Lung (tissue), 12 donors: ENCODE data around the gene FZR1. TPM values are rescaled to one million over a fixed set of nuclear protein-coding genes. Genes with fewer than 3 reads are reported as not detected.

Experiments
- ATAC-seq: fragments of 200-7000 bp; cut with Tn5 transposase; one replicate; pipeline ENCODE4 v1.9.1; 2020; ENCODE audit warnings: moderate number of reproducible peaks; ENCODE audit not compliant: insufficient read depth, low FRiP score
- DNase-seq, 3 donors: peaks; one replicate each; pipeline ENCODE4 v3.0.0-alpha.2; 2013 to 2017
- H3K27ac ChIP-seq, 2 donors: one replicate each; pipeline ENCODE4 v1.5.1; 2013; ENCODE audit warnings: mild to moderate bottlenecking in 2 of 2, moderate library complexity in 2 of 2, control low read depth in 1 of 2, inconsistent platforms in 1 of 2, low read depth in 1 of 2, low read length in 1 of 2
- H3K27me3 ChIP-seq, 3 donors: one replicate each; pipeline ENCODE4 v1.5.1; 2013; ENCODE audit warnings: low read length in 2 of 3; ENCODE audit not compliant: control insufficient read depth in 3 of 3, insufficient read depth in 3 of 3
- H3K36me3 ChIP-seq, 4 donors: one replicate each; pipeline ENCODE4 v1.5.1; 2013; ENCODE audit warnings: low read length in 4 of 4, mild to moderate bottlenecking in 1 of 4, moderate library complexity in 1 of 4; ENCODE audit not compliant: control insufficient read depth in 4 of 4, insufficient read depth in 4 of 4
- H3K4me1 ChIP-seq, 5 donors: one replicate each; pipeline ENCODE4 v1.5.1; 2013; ENCODE audit warnings: low read length in 5 of 5, mild to moderate bottlenecking in 2 of 5, moderate library complexity in 1 of 5; ENCODE audit not compliant: control insufficient read depth in 5 of 5, insufficient read depth in 5 of 5
- H3K4me3 ChIP-seq: one replicate; pipeline ENCODE4 v1.5.1; 2013; ENCODE audit warnings: mild to moderate bottlenecking, control low read depth, moderate library complexity
- H3K9ac ChIP-seq, 2 donors: one replicate each; pipeline ENCODE4 v1.5.1; 2013; ENCODE audit warnings: low read length in 2 of 2, control low read depth in 1 of 2; ENCODE audit not compliant: insufficient read depth in 1 of 2
- H3K9me3 ChIP-seq, 4 donors: one replicate each; pipeline ENCODE4 v1.5.1; 2013; ENCODE audit warnings: low read length in 3 of 4, mild to moderate bottlenecking in 1 of 4, moderate library complexity in 1 of 4; ENCODE audit not compliant: control insufficient read depth in 4 of 4, insufficient read depth in 3 of 4
- WGBS, 2 donors: extraction: QIAGEN DNeasy Blood & Tissue Kit; methylation state at CpG; one replicate each; pipeline ENCODE4 v1.1.7; 2013; 5-methylcytosine and 5-hydroxymethylcytosine counted together
- polyA plus RNA-seq, 2 donors: library from polyadenylated mRNA; stranded (reverse); fragments of 200-250 nt; gene quantifications; one replicate each; pipeline ENCODE4 v1.2.1, GENCODE V29; 2013
- total RNA-seq, 2 donors: library from RNA; depleted of rRNA in 1 of 2; stranded (reverse); fragments of >200 nt in 1 of 2; gene quantifications; one replicate each; pipeline ENCODE4 v1.2.1, GENCODE V29; 2014 to 2021
- TF ChIP-seq, protein P1 (sequence below): IDR thresholded peaks from 2 replicates; pipeline ENCODE4 v1.5.1; 2012; ENCODE audit warnings: mild to moderate bottlenecking; ENCODE audit errors: control extremely low read depth, extremely low read depth
- donor health status: control.
- donor health status: control.
- donor health status: Bipolar disorder and iron deficiency.
- donor health status: healthy.
- donor health status: DM: yes; HTN: yes; CAD: no.

FZR1 gene
- total and polyA plus RNA-seq, 4 donors: 20.0 to 45.8 (median 28.3) TPM

GRCh38 chr19:3462991-3463713 lies 43.0 kb upstream of the FZR1 start:
- H3K4me1 ChIP-seq: peaks cover 0 to 41% (median 9%) of the 10 kb centered on the region in 5 donors
- no peaks in the 10 kb centered on the region for H3K27me3 ChIP-seq
- H3K9ac ChIP-seq: no peak overlapping the region
- TF ChIP-seq, protein P1, sequence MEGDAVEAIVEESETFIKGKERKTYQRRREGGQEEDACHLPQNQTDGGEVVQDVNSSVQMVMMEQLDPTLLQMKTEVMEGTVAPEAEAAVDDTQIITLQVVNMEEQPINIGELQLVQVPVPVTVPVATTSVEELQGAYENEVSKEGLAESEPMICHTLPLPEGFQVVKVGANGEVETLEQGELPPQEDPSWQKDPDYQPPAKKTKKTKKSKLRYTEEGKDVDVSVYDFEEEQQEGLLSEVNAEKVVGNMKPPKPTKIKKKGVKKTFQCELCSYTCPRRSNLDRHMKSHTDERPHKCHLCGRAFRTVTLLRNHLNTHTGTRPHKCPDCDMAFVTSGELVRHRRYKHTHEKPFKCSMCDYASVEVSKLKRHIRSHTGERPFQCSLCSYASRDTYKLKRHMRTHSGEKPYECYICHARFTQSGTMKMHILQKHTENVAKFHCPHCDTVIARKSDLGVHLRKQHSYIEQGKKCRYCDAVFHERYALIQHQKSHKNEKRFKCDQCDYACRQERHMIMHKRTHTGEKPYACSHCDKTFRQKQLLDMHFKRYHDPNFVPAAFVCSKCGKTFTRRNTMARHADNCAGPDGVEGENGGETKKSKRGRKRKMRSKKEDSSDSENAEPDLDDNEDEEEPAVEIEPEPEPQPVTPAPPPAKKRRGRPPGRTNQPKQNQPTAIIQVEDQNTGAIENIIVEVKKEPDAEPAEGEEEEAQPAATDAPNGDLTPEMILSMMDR: no peak
- no peak overlapping the region for H3K4me3 ChIP-seq
- ATAC-seq: no peak
- 85% methylated on average over 52 to 58 of the region's 58 CpGs for WGBS, 2 donors
- no peaks in the 10 kb centered on the region for H3K9me3 ChIP-seq
- no peak overlapping the region for H3K27ac ChIP-seq
- peaks cover 0 to 31% (median 8%) of the 10 kb centered on the region in 4 donors for H3K36me3 ChIP-seq
- peak in 2 of 3 donors; percentile 42 to 67 for DNase-seq

DNA sequence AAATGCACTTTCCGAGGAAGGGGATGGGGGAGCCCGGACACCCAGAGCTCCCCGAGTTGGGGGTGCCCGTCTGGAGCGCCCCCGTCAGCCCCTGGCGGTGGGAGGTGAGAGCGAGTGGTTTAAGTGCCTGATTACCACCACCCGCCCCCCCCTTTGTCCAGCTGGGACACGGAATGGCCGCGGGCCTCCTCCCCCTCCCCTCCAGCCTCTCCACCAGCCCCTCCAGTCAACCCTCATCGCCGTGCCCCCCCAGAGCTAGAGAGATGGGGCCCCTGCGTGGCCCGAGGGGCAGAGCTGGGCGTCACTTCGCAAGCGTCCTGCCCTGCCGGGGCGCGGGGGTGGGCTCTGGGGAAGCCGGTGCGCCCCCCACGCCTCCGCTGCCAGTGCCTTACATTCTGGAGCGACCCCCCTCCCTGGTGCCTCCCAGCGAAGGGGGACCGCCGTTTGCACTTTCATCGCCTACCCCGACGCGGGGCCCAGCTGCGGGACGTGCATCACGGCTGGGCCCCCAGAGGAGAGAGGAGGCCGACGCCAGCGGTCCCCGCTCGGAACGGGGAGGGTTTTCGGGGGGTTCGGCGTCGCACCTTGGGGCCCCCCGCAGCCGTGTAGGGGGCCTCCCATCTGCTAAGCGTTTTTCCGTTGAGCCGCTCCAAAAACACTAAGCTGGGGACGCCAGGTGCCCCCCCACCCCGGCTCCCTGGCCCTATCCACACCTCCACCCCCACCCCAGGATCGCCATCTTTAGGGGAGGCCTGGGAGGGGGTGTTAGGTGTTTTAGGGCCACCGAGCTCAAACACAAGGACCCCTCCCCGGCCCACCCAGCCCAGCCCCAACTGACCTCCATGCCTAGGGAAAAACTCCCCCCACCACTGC lies 42.2 kb upstream of the FZR1 start:
- TF ChIP-seq, protein P1: no peak
- no peaks in the 10 kb centered on the region for H3K27me3 ChIP-seq
- no peak overlapping the region for H3K9ac ChIP-seq
- H3K9me3 ChIP-seq: no peaks in the 10 kb centered on the region
- WGBS, 2 donors: 86 to 88% methylated on average over 41 to 57 of the region's 57 CpGs
- no peak overlapping the region for H3K4me3 ChIP-seq
- H3K4me1 ChIP-seq: peaks cover 0 to 33% (median 5%) of the 10 kb centered on the region in 5 donors
- no peak for ATAC-seq
- DNase-seq: peak; percentile 42 to 60 (median 47)
- H3K36me3 ChIP-seq: peaks cover 0 to 29% (median 8%) of the 10 kb centered on the region in 4 donors
- H3K27ac ChIP-seq: no peak overlapping the region

DNA sequence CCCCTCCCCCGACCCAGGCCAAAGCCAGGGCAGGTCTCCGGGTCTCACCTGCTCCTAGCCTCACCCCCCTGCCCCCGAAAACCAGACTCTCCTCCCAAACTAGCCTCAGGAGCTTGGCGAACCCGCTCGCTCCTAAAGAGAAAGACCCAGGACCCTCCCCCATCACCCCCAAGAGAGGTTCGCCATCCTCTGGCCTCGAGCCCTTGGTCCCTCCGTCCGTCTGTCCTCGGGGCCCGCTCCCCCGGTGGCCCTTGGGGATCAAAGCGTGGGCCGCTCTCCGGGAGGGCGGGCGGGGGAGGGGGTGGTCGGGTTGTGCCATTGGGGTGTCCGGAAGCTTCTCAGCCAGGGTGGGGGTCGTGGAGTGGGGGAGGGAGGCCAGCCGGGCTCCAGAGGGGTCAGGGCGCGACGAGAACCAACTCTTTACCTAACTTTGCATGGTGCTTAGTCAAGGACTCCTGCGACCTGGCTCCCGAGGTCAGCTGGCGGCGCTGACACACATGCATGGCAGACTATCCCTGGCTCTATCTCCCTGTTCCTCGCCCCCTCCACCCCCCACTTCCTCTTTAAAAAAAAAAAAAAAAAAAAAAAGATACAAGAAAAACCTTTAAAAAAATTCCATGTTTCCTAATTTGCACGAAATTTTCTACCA lies 41.4 kb upstream of the FZR1 start:
- H3K36me3 ChIP-seq: peaks cover 0 to 29% (median 8%) of the 10 kb centered on the region in 4 donors
- ATAC-seq: no peak
- TF ChIP-seq, protein P1: no peak
- H3K9ac ChIP-seq: no peak overlapping the region
- peaks cover 0 to 25% (median 1%) of the 10 kb centered on the region in 5 donors for H3K4me1 ChIP-seq
- no peak for DNase-seq
- H3K9me3 ChIP-seq: no peaks in the 10 kb centered on the region
- H3K4me3 ChIP-seq: no peak overlapping the region
- WGBS, 2 donors: 84 to 90% methylated on average over 31 of the region's 31 CpGs
- H3K27ac ChIP-seq: no peak overlapping the region
- H3K27me3 ChIP-seq: no peaks in the 10 kb centered on the region
